K562 (cell line): Measurements from ENCODE around the gene NCMAP. TPM values are rescaled to one million over a fixed set of nuclear protein-coding genes. Genes with fewer than 3 reads are reported as not detected.

Source experiments
- ATAC-seq: fragments of 200-7000 bp; cut with Tn5 transposase; 3 replicates; pipeline ENCODE4 v1.9.1; 2020; ENCODE audit warnings: moderate library complexity
- BruUV-seq: library from RNA; stranded (reverse); fragments of 400-500 nt; replicated peaks from 2 replicates; lab custom pipeline; 2021; lab: Mats Ljungman, UMichigan
- CTCF ChIA-PET: fragments of 300-600 bp; formaldehyde crosslinking; extraction: SDS; loops from one replicate; lab custom pipeline; 2021; ENCODE audit warnings: low intra/inter-chr PET ratio; lab: Yijun Ruan, JAX
- POLR2A ChIA-PET: fragments of 300-600, 350-650 bp; sonication (Branson Sonifier 250); formaldehyde crosslinking; extraction: SDS; loops from one replicate; lab custom pipeline; 2021; ENCODE audit warnings: antibody characterized with exemption, inconsistent platforms; lab: Yijun Ruan, JAX
- DNase-seq, 4 experiments: peaks; one replicate each; pipeline versions ENCODE4 v3.0.0 to v3.0.0-alpha.2; 2011 to 2018; ENCODE audit warnings: low spot score in 3 of 4, mixed read lengths in 3 of 4; ENCODE audit errors: extremely low read depth in 1 of 4
- FAIRE-seq: peaks from 2 replicates; lab custom pipeline; 2011; peaks lifted over from hg19 to GRCh38; lab: Jason Lieb, UNC
- H2AFZ ChIP-seq: 2 replicates; pipeline ENCODE4 v1.6.0; 2011; ENCODE audit warnings: low read depth, low read length, control low read depth, inconsistent platforms
- H3K27ac ChIP-seq: fragments of 200-600 bp; 3 replicates; pipeline ENCODE4 v1.8.0; 2011; ENCODE audit warnings: low read depth, mild to moderate bottlenecking, control low read depth, inconsistent platforms, low read length, moderate library complexity, mixed read lengths; ENCODE audit errors: extremely low read depth
- H3K27me3 ChIP-seq, 2 experiments: fragments of 300-600 bp in 1 of 2; 2 replicates in 1 of 2; 3 replicates in 1 of 2; pipeline versions ENCODE4 v1.6.0 to v1.8.0; 2011; ENCODE audit warnings: inconsistent platforms in 2 of 2, low read length in 2 of 2, mild to moderate bottlenecking in 1 of 2, mixed read lengths in 1 of 2, moderate library complexity in 1 of 2; ENCODE audit not compliant: control insufficient read depth in 2 of 2, insufficient read depth in 2 of 2
- H3K36me3 ChIP-seq: fragments of 300-600 bp; 3 replicates; pipeline ENCODE4 v1.8.0; 2011; ENCODE audit warnings: mild to moderate bottlenecking, low read length, inconsistent platforms; ENCODE audit not compliant: control insufficient read depth, insufficient read depth
- H3K4me1 ChIP-seq, 2 experiments: fragments of 200-600 bp in 1 of 2; replicated peaks in 1 of 2; 2 replicates in 1 of 2; 3 replicates in 1 of 2; pipeline versions ENCODE4 v1.5.1 to v1.8.0; 2011; ENCODE audit warnings: inconsistent platforms in 2 of 2, low read length in 2 of 2, mild to moderate bottlenecking in 1 of 2, mixed read lengths in 1 of 2, moderate library complexity in 1 of 2; ENCODE audit not compliant: control insufficient read depth in 2 of 2, insufficient read depth in 2 of 2
- H3K4me2 ChIP-seq: 2 replicates; pipeline ENCODE4 v1.6.1; 2011; ENCODE audit warnings: low read length, control low read depth, inconsistent platforms, mixed read lengths; ENCODE audit not compliant: insufficient read depth
- H3K4me3 ChIP-seq: fragments of 200-600 bp; sonication (generic), shearing (Covaris generic); 2 replicates; pipeline ENCODE4 v1.5.1; 2016; ENCODE audit warnings: control low read depth, inconsistent platforms
- H3K79me2 ChIP-seq: fragments of 200-600 bp; 3 replicates; pipeline ENCODE4 v1.8.0; 2011; ENCODE audit warnings: low read length, inconsistent platforms; ENCODE audit not compliant: control insufficient read depth, insufficient read depth
- H3K9ac ChIP-seq, 2 experiments: 2 replicates each; pipeline versions ENCODE4 v1.6.0 to v1.6.1; 2011; ENCODE audit warnings: low read depth in 2 of 2, low read length in 2 of 2, control low read depth in 1 of 2, inconsistent platforms in 1 of 2, mild to moderate bottlenecking in 1 of 2, mixed read lengths in 1 of 2; ENCODE audit not compliant: insufficient read depth in 1 of 2
- H3K9me1 ChIP-seq: one replicate; pipeline ENCODE4 v1.6.0; 2011; ENCODE audit warnings: inconsistent platforms, mild to moderate bottlenecking, low read length, moderate library complexity; ENCODE audit not compliant: control insufficient read depth, insufficient read depth
- H3K9me3 ChIP-seq: replicated peaks from 2 replicates; pipeline ENCODE4 v1.5.1; 2011; ENCODE audit warnings: low read depth, low read length, inconsistent platforms; ENCODE audit not compliant: control insufficient read depth, insufficient read depth
- H4K20me1 ChIP-seq: replicated peaks from 2 replicates; pipeline ENCODE4 v1.6.1; 2011; ENCODE audit warnings: low read length, inconsistent platforms, mixed read lengths; ENCODE audit not compliant: control insufficient read depth, insufficient read depth
- CBX2 ChIP-seq: fragments of 200-600 bp; sonication (generic); IDR thresholded peaks from one replicate; pipeline ENCODE4 v1.6.1; 2012; ENCODE audit warnings: mild to moderate bottlenecking, low read length, inconsistent platforms; ENCODE audit not compliant: insufficient read depth, poor library complexity, severe bottlenecking
- FOSL1 ChIP-seq: fragments of 200-800 bp; sonication (Bioruptor generic); conservative IDR thresholded peaks from 2 replicates; pipeline ENCODE4 v1.6.1; 2016; ENCODE audit warnings: missing genetic modification characterization, missing compliant biosample characterization
- HDAC1 ChIP-seq, 2 experiments: fragments of 450-650 bp; IDR thresholded peaks; 2 replicates each; pipeline ENCODE4 v1.6.1; 2016 to 2017; ENCODE audit warnings: inconsistent platforms in 1 of 2, mild to moderate bottlenecking in 1 of 2, moderate library complexity in 1 of 2
- KLF10 ChIP-seq: fragments of 250-450 bp; sonication (Bioruptor Pico); IDR thresholded peaks from 2 replicates; pipeline ENCODE4 v1.6.1; 2021; ENCODE audit warnings: matching md5 sums
- LEF1 ChIP-seq: fragments of 450-650 bp; IDR thresholded peaks from 2 replicates; pipeline ENCODE4 v1.6.1; 2016; ENCODE audit warnings: mild to moderate bottlenecking
- RFX1 ChIP-seq: fragments of 450-650 bp; IDR thresholded peaks from 2 replicates; pipeline ENCODE4 v1.6.1; 2016; ENCODE audit warnings: mild to moderate bottlenecking, moderate library complexity
- THAP7 ChIP-seq: fragments of 250-450 bp; sonication (Bioruptor Pico); IDR thresholded peaks from 2 replicates; pipeline ENCODE4 v1.5.0; 2021
- ZNF280A ChIP-seq: fragments of 450-650 bp; IDR thresholded peaks from 2 replicates; pipeline ENCODE4 v1.6.1; 2018; ENCODE audit warnings: mild to moderate bottlenecking, low read depth; ENCODE audit not compliant: partially characterized antibody
- WGBS: fragments of 100-300 bp; shearing (Covaris generic); methylation state at CpG from one replicate; pipeline ENCODE4 v1.1.6; 2016; ENCODE audit warnings: low coverage, mixed read lengths; ENCODE audit not compliant: insufficient coverage; ENCODE audit errors: missing lambda C conversion rate; 5-methylcytosine and 5-hydroxymethylcytosine counted together
- in situ Hi-C: fragments of 300-500 bp; cut with MboI; formaldehyde crosslinking; loops from 4 replicates; pipeline ENCODE4 v1.15.0; 2018; ENCODE audit warnings: inconsistent platforms, mixed read lengths
- intact Hi-C: fragments of 100-400 bp; cut with micrococcal nuclease; formaldehyde crosslinking; loops from 2 replicates; pipeline ENCODE4 v1.14.2; 2022
- polyA plus RNA-seq, 8 experiments: library from polyadenylated mRNA; depleted of rRNA in 4 of 8; stranded (reverse) in 5 of 8; unstranded in 3 of 8; fragments of >200 nt; fragmentation: Nextera tagmentation in 2 of 8; fragmentation: Illumina TruSeq in 1 of 8; extraction: Ambion mirVana in 2 of 8; extraction: Trizol in 1 of 8; gene quantifications; 2 replicates each; pipeline versions ENCODE4 v1.2.1 to v1.2.3, GENCODE V29; 2011 to 2014; ENCODE audit warnings: inconsistent platforms in 1 of 8, missing spikeins in 1 of 8
- total RNA-seq, 7 experiments: library from RNA; depleted of rRNA in 6 of 7; stranded (reverse); fragments of >200 nt in 6 of 7; fragmentation: Illumina TruSeq in 2 of 7; extraction: Trizol in 2 of 7; gene quantifications; 2 replicates each; pipeline versions ENCODE4 v1.2.1 to v1.2.3, GENCODE V29; 2011 to 2021; ENCODE audit warnings: low replicate concordance in 1 of 7

NCMAP gene
- total and polyA plus RNA-seq, 9 of the 15 experiments (the other 6 are each of a cell fraction or from before 2014, with no cell fraction given) = 0.03 TPM; not detected in 8

- no peak overlapping the region for H3K4me2 ChIP-seq
- in situ Hi-C loops = no loop called here
- no peak for FAIRE-seq
- H3K27me3 ChIP-seq = peaks cover 60 to 68% of the 10 kb centered on the region in 2 experiments
- BruUV-seq = no TSS peak
- no peak overlapping the region for H3K27ac ChIP-seq
- WGBS = 6% methylated on average over 5 of the region's 5 CpGs
- peaks cover 6 to 7% of the 10 kb centered on the region in 2 experiments; a peak in 3 of 5 replicates for H3K4me1 ChIP-seq
- H3K4me3 ChIP-seq = no peak overlapping the region
- H3K9me3 ChIP-seq = no peaks in the 10 kb centered on the region
- ChIA-PET CTCF (no interaction called here), POLR2A (interaction anchor here (0.7 to 1.8 kb wide), 3 partner anchors 8 to 64 kb away, joined by 3 to 5 read pairs (median 4); no protein-coding TSS in a partner anchor)
- no peaks in the 10 kb centered on the region for H3K9me1 ChIP-seq
- H2AFZ ChIP-seq = no peak overlapping the region
- no peak for ATAC-seq
- no peaks in the 10 kb centered on the region for H3K36me3 ChIP-seq
- intact Hi-C loops = no loop called here
- no peak for TF ChIP-seq LEF1
- TF ChIP-seq KLF10 (CRISPR knock-in tag) = no peak
- TF ChIP-seq CBX2 = peak; percentile 42
- TF ChIP-seq HDAC1 (IDR thresholded peaks at IDR 0.05) = no peak
- TF ChIP-seq FOSL1 (tag) = no peak
- no peak for TF ChIP-seq THAP7
- no peak for TF ChIP-seq ZNF280A
- TF ChIP-seq RFX1 = no peak
- H4K20me1 ChIP-seq = no peaks in the 10 kb centered on the region; the same call in 1 of the 2 replicates
- no peak for DNase-seq
- H3K79me2 ChIP-seq = no peaks in the 10 kb centered on the region
- H3K9ac ChIP-seq = no peak overlapping the region
These were observed 47.0 kb upstream of the NCMAP start for GRCh38 chr1:24508911-24509310.
